Panc1 (cell line): Measurements from ENCODE around the gene UBR2.

Experiments
- CTCF ChIP-seq: fragments of 450-650 bp; IDR thresholded peaks from 2 replicates; pipeline ENCODE4 v1.5.1; 2017; ENCODE audit warnings: mild to moderate bottlenecking
- POLR2AphosphoS5 ChIP-seq: IDR thresholded peaks from 2 replicates; pipeline ENCODE4 v1.6.1; 2012; ENCODE audit warnings: mild to moderate bottlenecking, low read depth, low read length, moderate library complexity
- SIN3A ChIP-seq: IDR thresholded peaks from 2 replicates; pipeline ENCODE4 v1.6.1; 2012; ENCODE audit warnings: low read depth, mild to moderate bottlenecking, low read length, moderate library complexity, borderline replicate concordance; ENCODE audit not compliant: insufficient read depth
- TCF7L2 ChIP-seq: IDR thresholded peaks from 2 replicates; pipeline ENCODE4 v1.6.1; 2011; ENCODE audit warnings: mild to moderate bottlenecking, low read depth, low read length, inconsistent platforms
- TF ChIP-seq, protein P1 (sequence below), 2 experiments: IDR thresholded peaks; 2 replicates each; pipeline ENCODE4 v1.6.1; 2011 to 2012; ENCODE audit warnings: low read depth in 2 of 2, control low read depth in 1 of 2, low read length in 1 of 2, mild to moderate bottlenecking in 1 of 2, moderate library complexity in 1 of 2; ENCODE audit not compliant: insufficient read depth in 1 of 2

- no peak for TF ChIP-seq CTCF
- no peak for TF ChIP-seq POLR2AphosphoS5
- no peak for TF ChIP-seq TCF7L2
- no peak for TF ChIP-seq SIN3A
- TF ChIP-seq, protein P1, sequence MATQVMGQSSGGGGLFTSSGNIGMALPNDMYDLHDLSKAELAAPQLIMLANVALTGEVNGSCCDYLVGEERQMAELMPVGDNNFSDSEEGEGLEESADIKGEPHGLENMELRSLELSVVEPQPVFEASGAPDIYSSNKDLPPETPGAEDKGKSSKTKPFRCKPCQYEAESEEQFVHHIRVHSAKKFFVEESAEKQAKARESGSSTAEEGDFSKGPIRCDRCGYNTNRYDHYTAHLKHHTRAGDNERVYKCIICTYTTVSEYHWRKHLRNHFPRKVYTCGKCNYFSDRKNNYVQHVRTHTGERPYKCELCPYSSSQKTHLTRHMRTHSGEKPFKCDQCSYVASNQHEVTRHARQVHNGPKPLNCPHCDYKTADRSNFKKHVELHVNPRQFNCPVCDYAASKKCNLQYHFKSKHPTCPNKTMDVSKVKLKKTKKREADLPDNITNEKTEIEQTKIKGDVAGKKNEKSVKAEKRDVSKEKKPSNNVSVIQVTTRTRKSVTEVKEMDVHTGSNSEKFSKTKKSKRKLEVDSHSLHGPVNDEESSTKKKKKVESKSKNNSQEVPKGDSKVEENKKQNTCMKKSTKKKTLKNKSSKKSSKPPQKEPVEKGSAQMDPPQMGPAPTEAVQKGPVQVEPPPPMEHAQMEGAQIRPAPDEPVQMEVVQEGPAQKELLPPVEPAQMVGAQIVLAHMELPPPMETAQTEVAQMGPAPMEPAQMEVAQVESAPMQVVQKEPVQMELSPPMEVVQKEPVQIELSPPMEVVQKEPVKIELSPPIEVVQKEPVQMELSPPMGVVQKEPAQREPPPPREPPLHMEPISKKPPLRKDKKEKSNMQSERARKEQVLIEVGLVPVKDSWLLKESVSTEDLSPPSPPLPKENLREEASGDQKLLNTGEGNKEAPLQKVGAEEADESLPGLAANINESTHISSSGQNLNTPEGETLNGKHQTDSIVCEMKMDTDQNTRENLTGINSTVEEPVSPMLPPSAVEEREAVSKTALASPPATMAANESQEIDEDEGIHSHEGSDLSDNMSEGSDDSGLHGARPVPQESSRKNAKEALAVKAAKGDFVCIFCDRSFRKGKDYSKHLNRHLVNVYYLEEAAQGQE (IDR thresholded peaks at IDR 0.05; ENCODE audit: insufficient read depth in 1 of 2, low read depth in 2 of 2, low read length in 1 of 2) = no peak
Measured at GRCh38 chr6:42599558-42599957, 35.7 kb downstream of the UBR2 start.
